ENCODE results near the gene PAM. TPM values are rescaled to one million over a fixed set of nuclear protein-coding genes. Genes with fewer than 3 reads are reported as not detected.
"Not testable (repeated sequence)": the region's sequence is repeated elsewhere in the genome, so short reads cannot be mapped to it uniquely, and the experiment has no call there.

Gene PAM
- total and polyA plus RNA-seq, 2 of the 8 experiments (the other 6 are each of a cell fraction or from before 2014, with no cell fraction given) = 30.4 to 67.8 TPM

DNA sequence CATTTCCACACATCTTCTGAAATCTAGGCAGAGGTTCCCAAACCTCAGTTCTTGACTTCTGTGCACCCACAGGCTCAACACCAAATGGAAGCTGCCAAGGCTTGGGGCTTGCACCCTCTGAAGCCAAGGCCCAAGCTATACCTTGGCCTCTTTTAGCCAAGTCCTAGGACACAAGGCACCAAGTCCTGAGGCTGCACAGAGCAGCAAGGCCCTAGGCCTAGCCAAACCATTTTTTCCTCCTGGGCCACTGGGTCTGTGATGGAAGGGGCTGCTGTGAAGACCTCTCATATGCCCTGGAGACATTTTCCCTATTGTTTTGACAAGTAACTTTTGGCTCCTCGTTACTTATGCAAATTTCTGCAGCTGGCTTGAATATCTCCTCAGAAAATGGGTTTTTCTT, 244.5 kb downstream of the PAM start:
- H3K14ac ChIP-seq (ENCODE audit: insufficient read length); DNase-seq (ENCODE audit: low read depth in 1 of 2, low spot score in 2 of 2); H4K91ac ChIP-seq (replicated peaks; ENCODE audit: insufficient read length, low read length); H3K79me1 ChIP-seq (ENCODE audit: low read depth, low read length); H2BK5ac ChIP-seq (ENCODE audit: low read depth, low read length); H2BK12ac ChIP-seq (ENCODE audit: low read depth, low read length); H2BK20ac ChIP-seq (ENCODE audit: low read length); H3K4me1 ChIP-seq (replicated peaks in 1 of 4; ENCODE audit: control insufficient read depth in 3 of 4, insufficient read depth in 4 of 4, low read length in 3 of 4); H3K4me2 ChIP-seq (ENCODE audit: insufficient read depth in 1 of 2, low read depth in 2 of 2, low read length in 2 of 2); H2AK5ac ChIP-seq (ENCODE audit: low read depth, low read length); H3K4me3 ChIP-seq (ENCODE audit: extremely low read depth in 1 of 4, insufficient read depth in 2 of 4, low read depth in 3 of 4, low read length in 4 of 4); H3K18ac ChIP-seq (ENCODE audit: extremely low read depth, low read length); H2AFZ ChIP-seq (ENCODE audit: low read length); H3K9me3 ChIP-seq (ENCODE audit: insufficient read depth in 2 of 2, low read depth in 1 of 2, low read length in 1 of 2); H3K56ac ChIP-seq (replicated peaks; ENCODE audit: insufficient read length, low read depth, low read length); H4K8ac ChIP-seq (ENCODE audit: extremely low read depth, insufficient read depth, low read length); CTCF ChIA-PET (ENCODE audit: partially characterized antibody); H3K27ac ChIP-seq (ENCODE audit: low read depth, low read length); H3K79me2 ChIP-seq (ENCODE audit: control insufficient read depth in 1 of 2, insufficient read depth in 2 of 2, low read length in 2 of 2); FAIRE-seq; H3K4ac ChIP-seq (replicated peaks; ENCODE audit: insufficient read length, low read depth, low read length); H2BK120ac ChIP-seq (replicated peaks; ENCODE audit: low read depth, low read length); POLR2A ChIA-PET (ENCODE audit: partially characterized antibody); H3K27me3 ChIP-seq (replicated peaks in 1 of 4; ENCODE audit: control insufficient read depth in 3 of 4, extremely low read depth in 1 of 4, insufficient read depth in 3 of 4, low read length in 3 of 4); H2BK15ac ChIP-seq (ENCODE audit: low read length); H4K20me1 ChIP-seq (replicated peaks in 1 of 2; ENCODE audit: control insufficient read depth in 1 of 2, insufficient read depth in 2 of 2, low read length in 2 of 2); H4K5ac ChIP-seq (ENCODE audit: insufficient read length, low read depth, low read length); H3K9ac ChIP-seq (replicated peaks in 1 of 4; ENCODE audit: extremely low read depth in 1 of 4, low read depth in 3 of 4, low read length in 3 of 4); H3K36me3 ChIP-seq (ENCODE audit: control insufficient read depth in 2 of 4, insufficient read depth in 4 of 4, low read length in 3 of 4); H3K23ac ChIP-seq (ENCODE audit: insufficient read length); H3K23me2 ChIP-seq (ENCODE audit: low read depth, low read length): not testable (repeated sequence)
- WGBS, 2 experiments (ENCODE audit: extremely low coverage in 1 of 2, insufficient coverage in 1 of 2, insufficient read length in 1 of 2, insufficient replicate concordance in 2 of 2, low coverage in 1 of 2, low lambda C conversion rate in 2 of 2, missing lambda C conversion rate in 1 of 2) = 92% methylated on average over 1 of the region's 1 CpG; no CpG with 5 or more reads in 1 of the 2 experiments

All from H1 (cell line).